GM18498 (cell line): ENCODE results near the gene CNGA1.

ENCODE experiments used
- ATAC-seq: cut with Tn5 transposase; IDR thresholded peaks from one replicate; pipeline ENCODE4 v1.9.1; 2021; ENCODE audit warnings: mild to moderate bottlenecking, moderate library complexity; ENCODE audit not compliant: unreplicated experiment

The CNGA1 gene

GRCh38 chr4:47913861-47914219, 102.6 kb downstream of the CNGA1 start:
- peak; percentile 30 for ATAC-seq

GRCh38 chr4:47913330-47913729, 103.2 kb downstream of the CNGA1 start:
- no peak for ATAC-seq

DNA sequence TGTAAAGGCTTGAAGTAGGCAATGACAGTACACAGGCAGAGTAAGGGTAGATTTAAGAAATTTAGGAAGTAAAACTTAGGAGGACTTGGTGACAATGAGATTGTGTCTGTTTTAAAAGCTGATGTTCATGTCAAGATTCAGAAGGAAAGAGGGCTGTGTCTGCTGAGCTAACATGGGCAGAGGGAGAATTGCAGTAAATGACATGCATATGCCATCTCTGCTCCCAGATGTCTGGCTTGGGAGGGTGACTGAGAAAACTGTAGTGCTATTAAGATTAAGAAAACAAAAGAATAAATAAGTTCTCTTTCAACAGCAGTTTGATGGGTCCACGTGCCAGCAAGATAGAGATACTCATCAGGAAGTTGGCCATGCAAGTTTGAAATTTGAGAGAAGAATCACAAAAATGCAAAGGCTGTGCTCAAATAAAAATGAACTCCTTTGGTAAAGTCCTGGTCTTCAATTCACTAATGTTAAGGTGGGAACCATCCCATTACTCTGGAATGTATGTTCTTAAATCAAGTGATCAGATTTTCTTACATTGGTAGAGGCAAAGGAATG, 109.3 kb downstream of the CNGA1 start:
- ATAC-seq, result no peak

GRCh38 chr4:47899639-47900038, 116.8 kb downstream of the CNGA1 start:
- ATAC-seq, result no peak

DNA sequence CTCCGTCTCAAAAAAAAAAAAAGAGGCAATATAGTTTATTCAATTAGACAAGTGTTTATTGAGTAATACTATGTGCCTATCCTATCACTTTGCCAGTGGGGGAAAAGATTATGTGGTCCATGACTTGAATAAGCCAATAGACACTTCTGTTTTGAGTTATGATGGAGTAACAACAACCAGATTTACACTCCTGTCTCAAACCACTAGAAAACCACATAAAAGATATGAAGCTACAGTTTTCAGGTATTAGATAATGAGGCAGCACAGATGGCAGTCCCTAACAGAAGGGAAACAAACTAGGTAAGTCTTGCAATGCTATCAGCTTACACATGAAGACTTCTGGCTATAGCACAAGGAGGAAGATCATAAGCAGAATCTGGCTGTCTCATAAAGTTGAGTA, 124.6 kb downstream of the CNGA1 start:
- no peak for ATAC-seq
